ENCODE results near the gene MAP7.

MAP7 gene

GRCh38 chr6:136594671-136595070, 44.4 kb upstream of the MAP7 start:
- peak overlapping the region; percentile 34; the same call in 1 of the 2 replicates for H3K9ac ChIP-seq (ENCODE audit: low read length)
- no peak for DNase-seq
- TF ChIP-seq EZH2phosphoT487 (IDR thresholded peaks at IDR 0.05; ENCODE audit: low read length) (no peak), EZH2 (optimal IDR thresholded peaks at IDR 0.05; ENCODE audit: low read depth, low read length) (no peak), CTCF (IDR thresholded peaks at IDR 0.05; ENCODE audit: low read length) (no peak)
- H3K27me3 ChIP-seq (replicated peaks; ENCODE audit: insufficient read depth, low read length) = no peaks in the 10 kb centered on the region
- no peaks in the 10 kb centered on the region for H3K9me2 ChIP-seq (replicated peaks; ENCODE audit: insufficient read depth, low read length)
- H4K20me1 ChIP-seq (ENCODE audit: insufficient read depth, low read length) = no peaks in the 10 kb centered on the region
- peak overlapping the region; percentile 86 for H3K27ac ChIP-seq (ENCODE audit: low read length)
- H2AFZ ChIP-seq (ENCODE audit: low read length) = peak overlapping the region; percentile 51
- no peaks in the 10 kb centered on the region for H3K36me3 ChIP-seq (replicated peaks; ENCODE audit: insufficient read depth, low read length)
- no peaks in the 10 kb centered on the region for H3K79me2 ChIP-seq (ENCODE audit: low read length)
- H3K4me2 ChIP-seq (ENCODE audit: low read depth, low read length) = peak overlapping the region; percentile 76
- H3K9me3 ChIP-seq (replicated peaks; ENCODE audit: insufficient read depth, low read length) = no peaks in the 10 kb centered on the region
- H3K4me3 ChIP-seq (ENCODE audit: low read length) = peak overlapping the region; percentile 53
- H3F3A ChIP-seq (ENCODE audit: insufficient read depth, low read length) = peaks cover 6% of the 10 kb centered on the region
- H3K4me1 ChIP-seq (ENCODE audit: low read length) = peaks cover 25% of the 10 kb centered on the region

DNA sequence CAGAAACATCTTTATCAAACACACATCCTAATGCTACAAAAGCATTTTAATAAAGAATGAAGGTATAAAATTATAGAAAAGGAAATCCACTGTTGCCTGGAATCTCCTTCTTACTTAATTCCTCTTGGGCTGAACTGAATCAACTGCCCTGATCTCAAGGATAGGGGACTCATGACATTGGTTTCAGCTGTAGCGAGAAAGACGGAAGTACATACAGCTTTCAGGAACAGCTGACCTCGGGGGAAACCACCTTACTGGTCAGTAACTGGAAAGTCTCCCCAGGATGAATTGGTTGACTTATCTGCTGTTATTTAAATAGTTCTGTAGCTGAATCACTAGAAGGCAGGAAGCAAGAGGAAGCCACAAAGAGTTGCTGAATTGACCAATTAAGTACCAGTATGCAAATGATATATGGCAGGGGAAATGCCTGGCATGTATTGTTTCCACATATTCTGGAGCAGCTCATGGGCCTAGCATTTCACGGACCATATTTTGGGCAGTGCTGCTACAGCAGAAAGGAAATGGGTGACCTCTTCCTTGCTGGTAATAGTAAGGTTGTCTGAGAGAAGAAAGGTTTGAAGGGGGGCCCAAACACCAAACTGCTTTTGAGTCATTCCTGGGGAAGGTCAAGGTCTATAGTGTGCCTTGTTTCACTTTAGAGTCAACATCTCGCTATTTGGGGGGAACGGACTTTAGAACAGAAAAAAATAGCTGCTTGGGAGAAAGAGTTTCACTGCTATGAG, 43.7 kb upstream of the MAP7 start:
- TF ChIP-seq CTCF (IDR thresholded peaks at IDR 0.05; ENCODE audit: low read length) (no peak), EZH2 (optimal IDR thresholded peaks at IDR 0.05; ENCODE audit: low read depth, low read length) (no peak)
- Histone ChIP-seq H3K9ac (ENCODE audit: low read length) (peak overlapping the region; percentile 34), H3K9me3 (replicated peaks; ENCODE audit: insufficient read depth, low read length) (no peaks in the 10 kb centered on the region), H3F3A (ENCODE audit: insufficient read depth, low read length) (peaks cover 6% of the 10 kb centered on the region), H4K20me1 (ENCODE audit: insufficient read depth, low read length) (no peaks in the 10 kb centered on the region), H3K4me2 (ENCODE audit: low read depth, low read length) (peak overlapping the region; percentile 76), H3K4me1 (ENCODE audit: low read length) (peaks cover 25% of the 10 kb centered on the region), H3K4me3 (ENCODE audit: low read length) (peak overlapping the region; percentile 53), H3K79me2 (ENCODE audit: low read length) (no peaks in the 10 kb centered on the region), H3K9me2 (replicated peaks; ENCODE audit: insufficient read depth, low read length) (no peaks in the 10 kb centered on the region), H3K36me3 (replicated peaks; ENCODE audit: insufficient read depth, low read length) (no peaks in the 10 kb centered on the region), H3K27ac (ENCODE audit: low read length) (peak overlapping the region; percentile 86), H3K27me3 (replicated peaks; ENCODE audit: insufficient read depth, low read length) (no peaks in the 10 kb centered on the region), H2AFZ (ENCODE audit: low read length) (peak overlapping the region; percentile 51)
- DNase-seq = peak; percentile 96

- Histone ChIP-seq H3K4me3 (ENCODE audit: low read length) (no peak overlapping the region), H3F3A (ENCODE audit: insufficient read depth, low read length) (peaks cover 6% of the 10 kb centered on the region), H3K27ac (ENCODE audit: low read length) (peak overlapping the region; percentile 86), H4K20me1 (ENCODE audit: insufficient read depth, low read length) (no peaks in the 10 kb centered on the region), H3K9me2 (replicated peaks; ENCODE audit: insufficient read depth, low read length) (no peaks in the 10 kb centered on the region), H3K4me1 (ENCODE audit: low read length) (peaks cover 20% of the 10 kb centered on the region), H3K9ac (ENCODE audit: low read length) (no peak overlapping the region; the same call in 1 of the 2 replicates), H2AFZ (ENCODE audit: low read length) (no peak overlapping the region), H3K9me3 (replicated peaks; ENCODE audit: insufficient read depth, low read length) (no peaks in the 10 kb centered on the region), H3K79me2 (ENCODE audit: low read length) (no peaks in the 10 kb centered on the region), H3K4me2 (ENCODE audit: low read depth, low read length) (peak overlapping the region; percentile 76; the same call in 1 of the 2 replicates), H3K27me3 (replicated peaks; ENCODE audit: insufficient read depth, low read length) (no peaks in the 10 kb centered on the region), H3K36me3 (replicated peaks; ENCODE audit: insufficient read depth, low read length) (no peaks in the 10 kb centered on the region)
- no peak for TF ChIP-seq EZH2 (optimal IDR thresholded peaks at IDR 0.05; ENCODE audit: low read depth, low read length)
- no peak for TF ChIP-seq CTCF (IDR thresholded peaks at IDR 0.05; ENCODE audit: low read length)
- no peak for TF ChIP-seq EZH2phosphoT487 (IDR thresholded peaks at IDR 0.05; ENCODE audit: low read length)
- no peak for DNase-seq
Measured at GRCh38 chr6:136592930-136593673, 42.9 kb upstream of the MAP7 start.

Data from MM.1S (cell line).